ENCODE results near the gene ZNF593OS.

The ZNF593OS gene

DNA sequence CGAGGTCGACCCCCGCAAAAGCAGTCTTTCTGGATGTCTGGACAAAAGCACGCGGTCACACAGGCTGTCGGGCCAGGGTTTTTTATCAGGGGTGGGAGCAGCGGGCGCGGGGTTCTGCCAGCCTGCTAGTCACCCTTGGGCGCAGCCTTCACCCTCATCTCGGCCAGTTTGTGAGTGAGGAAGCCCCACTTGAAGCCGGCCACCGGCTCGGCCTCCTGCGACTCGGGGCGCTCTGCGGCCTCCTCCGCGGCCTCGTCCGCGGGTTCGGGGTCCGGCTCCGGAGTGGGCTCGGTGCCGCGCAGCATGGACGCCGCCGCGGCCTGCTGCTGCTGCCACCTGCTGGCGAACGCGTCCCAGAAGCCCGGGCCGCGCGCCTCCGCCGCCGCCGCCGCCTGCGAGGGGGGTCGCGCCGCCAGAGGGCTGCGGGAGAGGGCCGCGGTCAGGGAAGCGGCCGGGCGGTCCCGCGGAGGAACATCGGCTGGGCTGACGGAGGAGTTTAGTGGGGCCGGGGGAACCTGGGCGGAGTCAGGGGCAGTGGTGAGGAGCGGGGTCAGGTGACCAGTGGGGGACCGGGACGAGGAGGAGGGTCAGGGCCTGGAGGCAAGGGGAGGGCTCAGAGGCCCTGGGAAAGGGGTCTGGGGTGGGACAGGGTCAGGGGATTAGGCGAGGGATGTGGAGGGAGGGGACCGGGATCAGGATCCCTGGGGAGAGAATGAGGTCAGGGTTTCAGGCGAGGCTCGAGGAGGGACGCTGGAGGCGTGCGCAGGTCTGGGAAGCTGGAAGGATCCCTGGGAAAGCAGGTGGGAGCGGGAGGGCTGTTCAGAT lies 7.4 kb downstream of the ZNF593OS start:
- DNase-seq (ENCODE audit: low read depth), result no peak
- no peak overlapping the region; the same call in 1 of the 2 replicates for H3K4me3 ChIP-seq (ENCODE audit: low read depth, low read length)
- TF ChIP-seq, protein P1, sequence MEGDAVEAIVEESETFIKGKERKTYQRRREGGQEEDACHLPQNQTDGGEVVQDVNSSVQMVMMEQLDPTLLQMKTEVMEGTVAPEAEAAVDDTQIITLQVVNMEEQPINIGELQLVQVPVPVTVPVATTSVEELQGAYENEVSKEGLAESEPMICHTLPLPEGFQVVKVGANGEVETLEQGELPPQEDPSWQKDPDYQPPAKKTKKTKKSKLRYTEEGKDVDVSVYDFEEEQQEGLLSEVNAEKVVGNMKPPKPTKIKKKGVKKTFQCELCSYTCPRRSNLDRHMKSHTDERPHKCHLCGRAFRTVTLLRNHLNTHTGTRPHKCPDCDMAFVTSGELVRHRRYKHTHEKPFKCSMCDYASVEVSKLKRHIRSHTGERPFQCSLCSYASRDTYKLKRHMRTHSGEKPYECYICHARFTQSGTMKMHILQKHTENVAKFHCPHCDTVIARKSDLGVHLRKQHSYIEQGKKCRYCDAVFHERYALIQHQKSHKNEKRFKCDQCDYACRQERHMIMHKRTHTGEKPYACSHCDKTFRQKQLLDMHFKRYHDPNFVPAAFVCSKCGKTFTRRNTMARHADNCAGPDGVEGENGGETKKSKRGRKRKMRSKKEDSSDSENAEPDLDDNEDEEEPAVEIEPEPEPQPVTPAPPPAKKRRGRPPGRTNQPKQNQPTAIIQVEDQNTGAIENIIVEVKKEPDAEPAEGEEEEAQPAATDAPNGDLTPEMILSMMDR (IDR thresholded peaks at IDR 0.05; ENCODE audit: low read depth, low read length, missing control alignments), result peak; percentile 55

DNA sequence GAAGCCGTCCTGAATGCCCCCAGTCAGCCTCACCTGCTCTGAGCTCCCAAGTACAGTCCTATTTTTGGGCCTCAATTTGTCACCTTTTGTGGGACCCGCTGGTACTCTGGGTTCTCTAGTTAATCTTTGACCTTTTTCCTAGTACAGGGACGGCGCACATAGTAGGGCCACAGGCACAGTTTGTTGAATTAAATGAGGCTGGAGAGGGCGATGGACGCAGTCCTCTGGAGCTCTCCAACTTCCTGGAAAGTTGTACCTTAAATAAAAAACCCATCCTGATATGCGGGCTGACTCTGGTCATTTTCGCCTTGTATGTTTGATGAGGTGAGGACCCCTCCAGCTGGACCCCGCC lies 8.0 kb downstream of the ZNF593OS start:
- DNase-seq (ENCODE audit: low read depth), result no peak
- TF ChIP-seq, protein P1 (IDR thresholded peaks at IDR 0.05; ENCODE audit: low read depth, low read length, missing control alignments), result no peak
- H3K4me3 ChIP-seq (ENCODE audit: low read depth, low read length), result no peak overlapping the region

DNA sequence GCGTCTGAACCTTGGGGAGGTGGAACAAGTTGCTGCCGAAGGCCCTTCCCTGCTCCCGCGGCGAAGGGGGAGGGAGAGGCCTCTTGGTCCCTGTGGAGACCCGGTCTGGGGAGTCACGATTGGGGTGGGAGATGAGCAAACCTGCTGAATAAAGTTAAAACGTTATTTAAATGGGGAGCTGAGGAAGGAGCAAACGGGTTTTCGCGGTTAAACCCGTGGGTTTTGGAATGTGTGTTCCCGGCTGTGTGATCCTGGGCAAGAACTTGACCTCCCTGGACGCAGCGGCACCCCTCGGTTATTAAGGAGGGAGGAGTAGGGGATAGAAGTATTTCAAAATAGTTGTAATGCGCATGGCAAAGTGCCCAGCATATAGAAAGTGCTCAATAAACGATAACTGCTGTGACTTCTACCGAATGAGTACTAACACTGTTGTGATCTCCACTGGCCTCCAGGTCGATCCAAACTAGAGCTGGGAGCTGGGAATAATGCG lies 9.4 kb downstream of the ZNF593OS start:
- no peak overlapping the region for H3K4me3 ChIP-seq (ENCODE audit: low read depth, low read length)
- DNase-seq (ENCODE audit: low read depth), result no peak
- TF ChIP-seq, protein P1 (IDR thresholded peaks at IDR 0.05; ENCODE audit: low read depth, low read length, missing control alignments), result no peak

DNA sequence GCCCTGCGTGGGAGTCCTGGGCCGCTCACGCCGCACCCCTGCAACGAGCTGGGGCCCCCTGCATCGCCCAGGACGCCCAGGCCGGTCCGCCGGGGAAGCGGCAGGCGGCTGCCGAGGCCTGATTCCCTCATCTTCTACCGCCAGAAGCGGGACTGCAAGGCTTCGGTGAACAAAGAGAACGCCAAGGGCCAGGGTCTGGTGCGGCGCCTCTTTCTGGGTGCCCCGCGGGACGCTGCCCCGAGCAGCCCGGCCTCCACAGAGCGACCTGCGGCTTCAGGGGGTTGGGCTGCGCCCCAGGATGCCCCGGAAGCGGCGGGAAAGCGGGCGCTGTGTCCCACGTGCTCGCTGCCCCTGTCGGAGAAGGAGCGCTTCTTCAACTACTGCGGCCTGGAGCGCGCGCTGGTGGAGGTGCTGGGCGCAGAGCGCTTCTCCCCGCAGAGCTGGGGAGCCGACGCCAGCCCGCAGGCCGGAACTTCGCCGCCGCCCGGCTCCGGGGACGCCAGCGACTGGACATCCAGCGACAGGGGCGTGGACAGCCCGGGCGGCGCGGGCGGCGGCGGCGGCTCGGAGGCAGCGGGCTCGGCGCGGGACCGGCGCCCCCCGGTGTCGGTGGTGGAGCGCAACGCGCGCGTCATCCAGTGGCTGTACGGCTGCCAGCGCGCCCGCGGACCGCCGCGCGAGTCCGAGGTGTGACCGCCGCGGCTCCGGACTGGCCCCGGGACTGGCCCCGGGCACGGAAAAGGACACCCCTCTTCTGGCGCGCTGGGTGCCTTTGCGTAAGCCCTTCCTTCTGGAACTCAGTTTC lies 10.0 kb downstream of the ZNF593OS start:
- no peak overlapping the region for H3K4me3 ChIP-seq (ENCODE audit: low read depth, low read length)
- no peak for DNase-seq (ENCODE audit: low read depth)
- TF ChIP-seq, protein P1 (IDR thresholded peaks at IDR 0.05; ENCODE audit: low read depth, low read length, missing control alignments), result no peak

DNA sequence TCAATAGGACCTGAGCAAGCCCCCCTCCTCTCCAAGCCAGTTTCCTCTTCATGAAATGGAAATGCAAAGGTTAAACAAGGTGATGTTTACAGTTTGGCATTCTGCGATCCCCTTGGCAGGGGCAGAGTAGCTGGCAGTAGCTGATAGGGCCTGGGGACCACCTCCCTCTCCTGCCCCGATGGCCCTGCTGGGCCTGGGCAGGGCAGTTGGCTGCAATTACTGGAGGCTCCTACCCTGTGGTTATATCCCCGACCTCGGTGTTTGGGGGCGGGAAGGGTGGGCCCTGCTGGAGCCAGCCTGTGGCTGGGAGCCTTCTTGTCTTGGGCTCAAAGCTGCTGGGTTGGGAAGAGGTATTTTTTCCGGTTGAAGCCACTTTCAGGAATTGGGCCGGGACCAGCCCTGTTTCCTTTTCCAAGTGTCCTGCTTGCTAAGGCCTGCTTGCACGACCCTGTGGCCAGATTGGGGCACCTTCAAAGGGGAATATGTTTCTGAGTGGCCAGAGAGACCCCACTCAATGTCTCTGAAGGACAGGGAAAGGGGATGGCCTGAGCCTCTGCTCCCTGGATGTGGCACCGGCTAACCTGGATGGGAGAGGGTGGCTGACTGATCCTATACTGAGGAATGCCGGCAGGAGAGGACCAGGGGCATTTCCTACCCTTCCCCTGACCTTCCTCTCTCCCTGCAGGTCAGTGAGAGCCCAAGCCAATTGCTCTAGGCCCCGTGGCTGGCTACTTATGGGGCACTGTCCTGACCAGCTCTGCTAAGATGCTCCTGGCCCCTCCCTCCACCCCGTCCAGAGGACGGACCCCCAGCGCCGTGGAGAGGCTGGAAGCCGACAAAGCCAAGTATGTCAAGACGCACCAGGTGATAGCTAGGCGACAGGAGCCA lies 10.9 kb downstream of the ZNF593OS start:
- TF ChIP-seq, protein P1 (IDR thresholded peaks at IDR 0.05; ENCODE audit: low read depth, low read length, missing control alignments), result no peak
- no peak overlapping the region for H3K4me3 ChIP-seq (ENCODE audit: low read depth, low read length)
- DNase-seq (ENCODE audit: low read depth), result no peak

DNA sequence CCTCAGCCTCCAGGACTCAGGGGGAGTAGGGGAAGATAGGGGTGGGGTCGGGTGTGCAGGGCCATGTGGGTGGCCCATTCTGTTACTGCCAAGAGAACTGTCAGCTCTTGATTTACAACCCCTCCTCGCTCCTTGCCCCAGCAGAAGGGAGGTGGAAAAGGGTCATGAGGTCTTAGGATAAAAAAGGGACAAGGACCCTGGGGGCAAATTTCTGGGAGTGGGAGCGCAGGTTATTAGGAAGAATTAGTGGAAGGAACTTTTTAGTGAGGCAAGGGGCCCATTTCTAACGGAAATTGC lies 11.9 kb downstream of the ZNF593OS start:
- no peak for DNase-seq (ENCODE audit: low read depth)
- TF ChIP-seq, protein P1 (IDR thresholded peaks at IDR 0.05; ENCODE audit: low read depth, low read length, missing control alignments), result no peak
- no peak overlapping the region for H3K4me3 ChIP-seq (ENCODE audit: low read depth, low read length)

Data from GM12864 (cell line).